Panc1 (cell line): Measurements from ENCODE around the gene EVL. TPM values are rescaled to one million over a fixed set of nuclear protein-coding genes. Genes with fewer than 3 reads are reported as not detected.

Experiments used
- ATAC-seq: fragments of 200-7000 bp; cut with Tn5 transposase; 2 replicates; pipeline ENCODE4 v1.9.1; 2020; ENCODE audit warnings: mild to moderate bottlenecking, moderate library complexity
- BruUV-seq: library from RNA; stranded (reverse); fragments of 400-500 nt; replicated peaks from 2 replicates; lab custom pipeline; 2021; lab: Mats Ljungman, UMichigan
- CTCF ChIA-PET: fragments of 300-600 bp; sonication (Branson Sonifier 250); formaldehyde crosslinking; loops from one replicate; lab custom pipeline; 2022; ENCODE audit warnings: antibody characterized with exemption; lab: Charles Lee
- POLR2A ChIA-PET: fragments of 300-600 bp; sonication (Branson Sonifier 250); formaldehyde crosslinking; loops from one replicate; lab custom pipeline; 2022; ENCODE audit warnings: antibody characterized with exemption; lab: Charles Lee
- DNase-seq: peaks from one replicate; pipeline ENCODE4 v3.0.0-alpha.2; 2010; ENCODE audit warnings: low read depth, low spot score
- H3K27ac ChIP-seq: 2 replicates; pipeline ENCODE4 v1.5.1; 2011; ENCODE audit warnings: mild to moderate bottlenecking, low read length, inconsistent platforms
- H3K27me3 ChIP-seq: fragments of 200-500 bp; sonication (Bioruptor generic); 2 replicates; pipeline ENCODE4 v1.6.0; 2014; ENCODE audit warnings: low read length, inconsistent platforms; ENCODE audit not compliant: control insufficient read depth, insufficient read depth
- H3K36me3 ChIP-seq: fragments of 200-500 bp; sonication (Bioruptor generic); 2 replicates; pipeline ENCODE4 v1.5.1; 2014; ENCODE audit warnings: inconsistent platforms, mild to moderate bottlenecking, low read length, moderate library complexity; ENCODE audit not compliant: control insufficient read depth, insufficient read depth
- H3K4me1 ChIP-seq: 2 replicates; pipeline ENCODE4 v1.5.1; 2011; ENCODE audit warnings: inconsistent platforms, mild to moderate bottlenecking, low read length, moderate library complexity; ENCODE audit not compliant: control insufficient read depth, insufficient read depth
- H3K4me3 ChIP-seq, 2 experiments: 2 replicates each; pipeline ENCODE4 v1.5.1; 2011 to 2012; ENCODE audit warnings: low read depth in 2 of 2, low read length in 2 of 2, mild to moderate bottlenecking in 2 of 2, inconsistent platforms in 1 of 2, moderate library complexity in 1 of 2
- H3K9me3 ChIP-seq: fragments of 200-500 bp; sonication (Bioruptor generic); 2 replicates; pipeline ENCODE4 v1.5.1; 2014; ENCODE audit warnings: low read depth, mild to moderate bottlenecking, inconsistent platforms, low read length, moderate library complexity; ENCODE audit not compliant: control insufficient read depth, insufficient read depth
- CTCF ChIP-seq: fragments of 450-650 bp; IDR thresholded peaks from 2 replicates; pipeline ENCODE4 v1.5.1; 2017; ENCODE audit warnings: mild to moderate bottlenecking
- POLR2AphosphoS5 ChIP-seq: IDR thresholded peaks from 2 replicates; pipeline ENCODE4 v1.6.1; 2012; ENCODE audit warnings: mild to moderate bottlenecking, low read depth, low read length, moderate library complexity
- REST ChIP-seq, 2 experiments: IDR thresholded peaks; 2 replicates each; pipeline ENCODE4 v1.6.1; 2011 to 2012; ENCODE audit warnings: low read depth in 2 of 2, control low read depth in 1 of 2, low read length in 1 of 2, mild to moderate bottlenecking in 1 of 2, moderate library complexity in 1 of 2; ENCODE audit not compliant: insufficient read depth in 1 of 2
- SIN3A ChIP-seq: IDR thresholded peaks from 2 replicates; pipeline ENCODE4 v1.6.1; 2012; ENCODE audit warnings: low read depth, mild to moderate bottlenecking, low read length, moderate library complexity, borderline replicate concordance; ENCODE audit not compliant: insufficient read depth
- TCF7L2 ChIP-seq: IDR thresholded peaks from 2 replicates; pipeline ENCODE4 v1.6.1; 2011; ENCODE audit warnings: mild to moderate bottlenecking, low read depth, low read length, inconsistent platforms
- in situ Hi-C: cut with HindIII; loops from 2 replicates; pipeline ENCODE4 v1.10.0; 2016; ENCODE audit warnings: low sequenced_read_pairs, low pct_unique_long_range_greater_than_20kb
- intact Hi-C: fragments of 100-400 bp; cut with micrococcal nuclease; formaldehyde crosslinking; loops from one replicate; pipeline ENCODE4 v1.10.0; 2022; ENCODE audit not compliant: unreplicated experiment
- total RNA-seq: library from RNA; stranded (reverse); gene quantifications from one replicate; pipeline ENCODE4 v1.2.1, GENCODE V29; 2021; ENCODE audit not compliant: unreplicated experiment

Gene EVL
- total RNA-seq, 1 experiment from 2014 or later, result 38.3 TPM

GRCh38 chr14:100104523-100105300 lies 39.5 kb downstream of the EVL start:
- 0 out of 2 replicates have a peak, but pooled peaks have one; percentile 11 for TF ChIP-seq CTCF
- TF ChIP-seq TCF7L2, result no peak
- Histone ChIP-seq H3K4me3 (no peak overlapping the region), H3K27me3 (no peaks in the 10 kb centered on the region), H3K27ac (no peak overlapping the region), H3K36me3 (no peaks in the 10 kb centered on the region), H3K9me3 (no peaks in the 10 kb centered on the region), H3K4me1 (no peaks in the 10 kb centered on the region; the same call in 1 of the 2 replicates)
- ATAC-seq (no peak), DNase-seq (no peak)
- intact Hi-C loops, result no loop called here
- CTCF ChIA-PET, result no interaction called here
- no TSS peak for BruUV-seq
- POLR2A ChIA-PET, result no interaction called here
- in situ Hi-C loops, result no loop called here

GRCh38 chr14:100105357-100106169 lies 40.3 kb downstream of the EVL start:
- no peak overlapping the region for H3K27ac ChIP-seq
- intact Hi-C loops, result no loop called here

More at GRCh38 chr14:100105357-100106169, 40.3 kb downstream of the EVL start:
- H3K36me3 ChIP-seq, result no peaks in the 10 kb centered on the region
- no peak for ATAC-seq
- ChIA-PET POLR2A (no interaction called here), CTCF (no interaction called here)
- no peak for DNase-seq
- no peaks in the 10 kb centered on the region for H3K9me3 ChIP-seq
- no peak overlapping the region for H3K4me3 ChIP-seq
- no peaks in the 10 kb centered on the region for H3K27me3 ChIP-seq
- in situ Hi-C loops, result no loop called here
- BruUV-seq, result no TSS peak
- H3K4me1 ChIP-seq, result no peaks in the 10 kb centered on the region; the same call in 1 of the 2 replicates
- TF ChIP-seq TCF7L2, result no peak
- TF ChIP-seq CTCF, result no peak
- no peak for TF ChIP-seq POLR2AphosphoS5
- no peak for TF ChIP-seq SIN3A
- no peak for TF ChIP-seq REST (IDR thresholded peaks at IDR 0.05; ENCODE audit: insufficient read depth in 1 of 2, low read depth in 2 of 2, low read length in 1 of 2)
